ENCODE measurements around the gene PTCD2.
"Not testable (repeated sequence)": the region's sequence is repeated elsewhere in the genome, so short reads cannot be mapped to it uniquely, and the experiment has no call there.

Gene PTCD2

GRCh38 chr5:72293495-72294055 lies 26.6 kb upstream of the PTCD2 start:
- no peak for DNase-seq

GRCh38 chr5:72294473-72294872 lies 25.7 kb upstream of the PTCD2 start:
- DNase-seq = no peak
- intact Hi-C loops (cut with DNase I) = no loop called here

More at GRCh38 chr5:72293495-72294055, 26.6 kb upstream of the PTCD2 start:
- intact Hi-C loops (cut with DNase I) = no loop called here

- intact Hi-C loops (cut with DNase I) = no loop called here
- no peak for DNase-seq
These were observed 24.6 kb upstream of the PTCD2 start for GRCh38 chr5:72295539-72295938.

GRCh38 chr5:72296256-72296655 lies 23.9 kb upstream of the PTCD2 start:
- no peak for DNase-seq
- intact Hi-C loops (cut with DNase I) = no loop called here

- DNase-seq; intact Hi-C loops (cut with DNase I): not testable (repeated sequence)
These were observed 22.0 kb upstream of the PTCD2 start for GRCh38 chr5:72298136-72298535.

- no peak for DNase-seq
- intact Hi-C loops (cut with DNase I) = no loop called here
These were observed 21.5 kb upstream of the PTCD2 start for GRCh38 chr5:72298711-72299110.

GRCh38 chr5:72300590-72301339 lies 19.4 kb upstream of the PTCD2 start:
- DNase-seq = no peak
- intact Hi-C loops (cut with DNase I) = no loop called here

GRCh38 chr5:72301557-72301956 lies 18.6 kb upstream of the PTCD2 start:
- peak in 6 of 42 donors; percentile 9 to 32 (median 11) for DNase-seq
- intact Hi-C loops (cut with DNase I) = no loop called here

GRCh38 chr5:72302171-72302570 lies 18.0 kb upstream of the PTCD2 start:
- no peak for DNase-seq
- intact Hi-C loops (cut with DNase I) = no loop called here

- intact Hi-C loops (cut with DNase I) = loop anchor here (5.0 kb wide), 1 partner anchor 523 kb away; no protein-coding TSS in a partner anchor
- DNase-seq = no peak
These were observed 14.7 kb upstream of the PTCD2 start for GRCh38 chr5:72305194-72306142.

- intact Hi-C loops (cut with DNase I) = loop anchor here (5.0 kb wide), 1 partner anchor 525 kb away; no protein-coding TSS in a partner anchor
- no peak for DNase-seq
These were observed 12.6 kb upstream of the PTCD2 start for GRCh38 chr5:72307573-72307967.

GRCh38 chr5:72307968-72308852 lies 12.0 kb upstream of the PTCD2 start:
- intact Hi-C loops (cut with DNase I) = loop anchor here (5.0 kb wide), 1 partner anchor 526 kb away; no protein-coding TSS in a partner anchor
- DNase-seq = peak; percentile 95 to 99 (median 98)

- no peak for DNase-seq
These were observed 11.4 kb upstream of the PTCD2 start for GRCh38 chr5:72308853-72309191.

GRCh38 chr5:72313141-72313540 lies 7.0 kb upstream of the PTCD2 start:
- intact Hi-C loops (cut with DNase I) = no loop called here
- DNase-seq = no peak

More at GRCh38 chr5:72308853-72309191, 11.4 kb upstream of the PTCD2 start:
- intact Hi-C loops (cut with DNase I) = loop anchor here (5.0 kb wide), 1 partner anchor 527 kb away; no protein-coding TSS in a partner anchor

GRCh38 chr5:72314571-72315172 lies 5.5 kb upstream of the PTCD2 start:
- intact Hi-C loops (cut with DNase I) = no loop called here

GRCh38 chr5:72319435-72319975 lies 668 bp upstream of the PTCD2 start:
- intact Hi-C loops (cut with DNase I) = not testable (repeated sequence)
- DNase-seq = peak in 33 of 42 donors; percentile 4 to 64 (median 31)

More at GRCh38 chr5:72314571-72315172, 5.5 kb upstream of the PTCD2 start:
- peak in 4 of 42 donors; percentile 15 to 41 (median 19) for DNase-seq

GRCh38 chr5:72324189-72324825 lies 4.1 kb downstream of the PTCD2 start:
- intact Hi-C loops (cut with DNase I) = no loop called here
- no peak for DNase-seq

Data from head of caudate nucleus (tissue), 42 donors.